Fibroblast of lung (primary cell): Measurements from ENCODE around the gene RWDD4. TPM values are rescaled to one million over a fixed set of nuclear protein-coding genes. Genes with fewer than 3 reads are reported as not detected.
A peak's percentile ranks its signal among the peaks of the same experiment; 100 is the strongest.

Experiments used
- DNase-seq, 2 donors: peaks; one replicate each; pipeline versions ENCODE4 v3.0.0 to v3.0.0-alpha.2; 2010; ENCODE audit warnings: low read depth in 2 of 2
- H2AFZ ChIP-seq: 2 replicates; pipeline ENCODE4 v1.5.1; 2012; ENCODE audit warnings: low read length, control low read depth, inconsistent platforms
- H3K27ac ChIP-seq: 2 replicates; pipeline ENCODE4 v1.5.1; 2011; ENCODE audit warnings: low read length, control low read depth; ENCODE audit not compliant: insufficient read depth
- H3K27me3 ChIP-seq: 2 replicates; pipeline ENCODE4 v1.5.1; 2011; ENCODE audit warnings: mild to moderate bottlenecking, low read length; ENCODE audit not compliant: control insufficient read depth, insufficient read depth
- H3K36me3 ChIP-seq: 2 replicates; pipeline ENCODE4 v1.5.1; 2011; ENCODE audit warnings: low read length; ENCODE audit not compliant: control insufficient read depth, insufficient read depth
- H3K4me1 ChIP-seq: 2 replicates; pipeline ENCODE4 v1.5.1; 2011; ENCODE audit warnings: low read length; ENCODE audit not compliant: control insufficient read depth, insufficient read depth; ENCODE audit errors: extremely low read depth
- H3K4me2 ChIP-seq: 2 replicates; pipeline ENCODE4 v1.5.1; 2011; ENCODE audit warnings: low read length, control low read depth; ENCODE audit not compliant: insufficient read depth; ENCODE audit errors: extremely low read depth
- H3K4me3 ChIP-seq, 4 experiments: fragments of 200-600 bp in 1 of 4; sonication (generic) in 1 of 4; replicated peaks in 1 of 4; 2 replicates each; pipeline ENCODE4 v1.5.1; 2011 to 2016; ENCODE audit warnings: low read length in 4 of 4, low read depth in 3 of 4, mild to moderate bottlenecking in 3 of 4, control low read depth in 2 of 4, inconsistent platforms in 1 of 4, mixed read lengths in 1 of 4; ENCODE audit not compliant: insufficient read depth in 1 of 4; ENCODE audit errors: control extremely low read depth in 1 of 4
- H3K79me2 ChIP-seq: 2 replicates; pipeline ENCODE4 v1.5.1; 2012; ENCODE audit warnings: mild to moderate bottlenecking, low read length, inconsistent platforms; ENCODE audit not compliant: control insufficient read depth, insufficient read depth
- H3K9ac ChIP-seq: 2 replicates; pipeline ENCODE4 v1.5.1; 2011; ENCODE audit warnings: mild to moderate bottlenecking, low read length, control low read depth; ENCODE audit not compliant: insufficient read depth
- H3K9me3 ChIP-seq: 2 replicates; pipeline ENCODE4 v1.5.1; 2012; ENCODE audit warnings: low read depth, low read length; ENCODE audit not compliant: control insufficient read depth, insufficient read depth
- H4K20me1 ChIP-seq: 2 replicates; pipeline ENCODE4 v1.5.1; 2011; ENCODE audit warnings: low read length; ENCODE audit not compliant: control insufficient read depth, insufficient read depth; ENCODE audit errors: extremely low read depth
- CTCF ChIP-seq, 2 donors: IDR thresholded peaks in 1 of 2; conservative IDR thresholded peaks in 1 of 2; 1 replicate in 1 of 2; 2 replicates in 1 of 2; pipeline ENCODE4 v1.5.1; 2011 to 2012; ENCODE audit warnings: low read length in 2 of 2, control low read depth in 1 of 2, inconsistent platforms in 1 of 2, low read depth in 1 of 2, mild to moderate bottlenecking in 1 of 2
- EZH2 ChIP-seq: IDR thresholded peaks from 2 replicates; pipeline ENCODE4 v1.5.1; 2012; ENCODE audit warnings: low read length, control low read depth, mild to moderate bottlenecking; ENCODE audit errors: missing control alignments
- polyA plus RNA-seq, 2 donors: library from polyadenylated mRNA; depleted of rRNA in 1 of 2; stranded (reverse) in 1 of 2; unstranded in 1 of 2; fragments of >200 nt; gene quantifications; 2 replicates each; pipeline ENCODE4 v1.2.1, GENCODE V29; 2011 to 2012; ENCODE audit warnings: missing spikeins in 1 of 2
- total RNA-seq: library from RNA; depleted of rRNA; stranded (reverse); fragments of >200 nt; gene quantifications from 2 replicates; pipeline ENCODE4 v1.2.1, GENCODE V29; 2014

Gene RWDD4
- total and polyA plus RNA-seq, 2 donors (not counting 1 experiment from before 2014, with no cell fraction given) = 17.8 to 20.7 TPM

- TF ChIP-seq CTCF (conservative IDR thresholded peaks at IDR 0.05 in 1 of 2, IDR thresholded peaks at IDR 0.05 in 1 of 2; ENCODE audit: low read depth in 1 of 2, low read length in 2 of 2) = no peak
- TF ChIP-seq EZH2 = no peak
- no peaks in the 10 kb centered on the region for H3K79me2 ChIP-seq
- H3K4me2 ChIP-seq = no peak overlapping the region
- H4K20me1 ChIP-seq = no peaks in the 10 kb centered on the region
- H3K27me3 ChIP-seq = no peaks in the 10 kb centered on the region
- no peaks in the 10 kb centered on the region for H3K4me1 ChIP-seq
- H3K27ac ChIP-seq = no peak overlapping the region
- no peak overlapping the region for H3K9ac ChIP-seq
- no peak overlapping the region for H3K4me3 ChIP-seq
- peak in 1 of 2 donors; percentile 37 for DNase-seq
- no peak overlapping the region for H2AFZ ChIP-seq
- H3K36me3 ChIP-seq = peaks cover 4% of the 10 kb centered on the region
- H3K9me3 ChIP-seq = no peaks in the 10 kb centered on the region
Measured at GRCh38 chr4:183675625-183676024, 16.6 kb upstream of the RWDD4 start.

GRCh38 chr4:183674153-183674552 lies 15.2 kb upstream of the RWDD4 start:
- H3K27ac ChIP-seq = no peak overlapping the region
- H4K20me1 ChIP-seq = no peaks in the 10 kb centered on the region
- no peaks in the 10 kb centered on the region for H3K27me3 ChIP-seq
- DNase-seq = no peak
- H3K4me3 ChIP-seq = no peak overlapping the region
- no peak overlapping the region for H3K9ac ChIP-seq
- H3K36me3 ChIP-seq = peaks cover 3% of the 10 kb centered on the region
- no peaks in the 10 kb centered on the region for H3K9me3 ChIP-seq
- no peak overlapping the region for H3K4me2 ChIP-seq
- no peak overlapping the region for H2AFZ ChIP-seq
- no peak for TF ChIP-seq EZH2
- TF ChIP-seq CTCF (conservative IDR thresholded peaks at IDR 0.05 in 1 of 2, IDR thresholded peaks at IDR 0.05 in 1 of 2; ENCODE audit: low read depth in 1 of 2, low read length in 2 of 2) = no peak
- H3K79me2 ChIP-seq = no peaks in the 10 kb centered on the region
- no peaks in the 10 kb centered on the region for H3K4me1 ChIP-seq

- H3K27ac ChIP-seq = no peak overlapping the region
- H3K4me1 ChIP-seq = no peaks in the 10 kb centered on the region
- H3K4me3 ChIP-seq = no peak overlapping the region
- H3K36me3 ChIP-seq = peaks cover 4% of the 10 kb centered on the region
- TF ChIP-seq EZH2 (no peak), CTCF (conservative IDR thresholded peaks at IDR 0.05 in 1 of 2, IDR thresholded peaks at IDR 0.05 in 1 of 2; ENCODE audit: low read depth in 1 of 2, low read length in 2 of 2) (no peak)
- no peak overlapping the region for H3K9ac ChIP-seq
- no peak overlapping the region for H2AFZ ChIP-seq
- H3K27me3 ChIP-seq = no peaks in the 10 kb centered on the region
- H3K4me2 ChIP-seq = no peak overlapping the region
- DNase-seq = no peak
- H3K9me3 ChIP-seq = no peaks in the 10 kb centered on the region
- H4K20me1 ChIP-seq = no peaks in the 10 kb centered on the region
- no peaks in the 10 kb centered on the region for H3K79me2 ChIP-seq
Measured at GRCh38 chr4:183670960-183671555, 12.1 kb upstream of the RWDD4 start.
